ENCODE results near the gene TMTC2. TPM values are rescaled to one million over a fixed set of nuclear protein-coding genes. Genes with fewer than 3 reads are reported as not detected.

TMTC2 gene
- total and polyA plus RNA-seq, 2 donors (not counting 3 experiments of a cell fraction or from before 2014, with no cell fraction given), result 4.1 to 7.8 TPM

DNA sequence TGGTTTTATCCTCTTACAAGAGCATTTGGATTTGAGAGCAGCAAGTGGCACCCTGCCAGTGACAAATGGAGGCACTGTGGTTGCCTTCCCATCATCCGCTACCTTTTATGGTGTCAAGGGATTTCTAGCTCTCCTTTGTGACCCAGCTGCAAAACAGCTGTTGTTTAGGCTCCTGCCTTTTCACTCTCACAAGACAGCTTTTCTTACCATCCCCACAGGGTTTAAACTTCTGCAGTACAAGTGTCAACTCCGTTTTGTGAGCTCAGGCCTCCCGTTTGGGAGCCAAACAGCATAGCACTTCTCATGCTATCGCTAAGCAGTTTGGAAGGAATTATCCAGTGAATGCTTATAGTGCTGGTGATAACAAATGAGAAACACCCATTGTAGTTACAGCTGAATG lies 331.4 kb downstream of the TMTC2 start:
- BruUV-seq (replicated peaks), result no TSS peak
- DNase-seq (ENCODE audit: low read depth, low spot score) (no peak), FAIRE-seq (no peak)
- no peaks in the 10 kb centered on the region for H3K9me1 ChIP-seq (replicated peaks; ENCODE audit: control insufficient read depth, extremely low read depth, insufficient read depth, low read length)
- intact Hi-C loops (cut with micrococcal nuclease), result loop anchor here (5.0 kb wide), 1 partner anchor 331 kb away; the partner anchor contains the start of gene TMTC2
- dilution Hi-C loops (cut with MboI; ENCODE audit: extremely low pct_ligation_motif_present, low sequenced_read_pairs), result no loop called here
- H3K9ac ChIP-seq (replicated peaks; ENCODE audit: extremely low read depth, insufficient read depth, low read length), result no peak overlapping the region
- no peak overlapping the region for H3K27ac ChIP-seq (ENCODE audit: insufficient read depth, low read depth, low read length)
- peaks cover 11% of the 10 kb centered on the region for H3K4me1 ChIP-seq (ENCODE audit: control insufficient read depth, extremely low read depth, insufficient read depth, low read length)
- H3K27me3 ChIP-seq (ENCODE audit: control insufficient read depth in 2 of 2, insufficient read depth in 2 of 2, low read length in 2 of 2), result no peaks in the 10 kb centered on the region
- ChIA-PET CTCF (interaction anchor here (1.0 kb wide), 1 partner anchor 13 kb away, joined by 3 read pairs; no protein-coding TSS in a partner anchor), POLR2A (no interaction called here)
- H3K9me3 ChIP-seq (replicated peaks; ENCODE audit: control insufficient read depth, insufficient read depth, low read length), result no peaks in the 10 kb centered on the region
- no peak overlapping the region for H2AFZ ChIP-seq (ENCODE audit: low read depth, low read length)
- no peaks in the 10 kb centered on the region for H3K36me3 ChIP-seq (ENCODE audit: control insufficient read depth in 2 of 2, extremely low read depth in 1 of 2, insufficient read depth in 2 of 2, low read length in 2 of 2)
- H3K4me3 ChIP-seq (replicated peaks in 1 of 3; ENCODE audit: insufficient read depth in 1 of 3, low read depth in 1 of 3, low read length in 3 of 3), result no peak overlapping the region
- H3K4me2 ChIP-seq (ENCODE audit: insufficient read depth, low read length), result no peak overlapping the region
- TF ChIP-seq, protein P1, sequence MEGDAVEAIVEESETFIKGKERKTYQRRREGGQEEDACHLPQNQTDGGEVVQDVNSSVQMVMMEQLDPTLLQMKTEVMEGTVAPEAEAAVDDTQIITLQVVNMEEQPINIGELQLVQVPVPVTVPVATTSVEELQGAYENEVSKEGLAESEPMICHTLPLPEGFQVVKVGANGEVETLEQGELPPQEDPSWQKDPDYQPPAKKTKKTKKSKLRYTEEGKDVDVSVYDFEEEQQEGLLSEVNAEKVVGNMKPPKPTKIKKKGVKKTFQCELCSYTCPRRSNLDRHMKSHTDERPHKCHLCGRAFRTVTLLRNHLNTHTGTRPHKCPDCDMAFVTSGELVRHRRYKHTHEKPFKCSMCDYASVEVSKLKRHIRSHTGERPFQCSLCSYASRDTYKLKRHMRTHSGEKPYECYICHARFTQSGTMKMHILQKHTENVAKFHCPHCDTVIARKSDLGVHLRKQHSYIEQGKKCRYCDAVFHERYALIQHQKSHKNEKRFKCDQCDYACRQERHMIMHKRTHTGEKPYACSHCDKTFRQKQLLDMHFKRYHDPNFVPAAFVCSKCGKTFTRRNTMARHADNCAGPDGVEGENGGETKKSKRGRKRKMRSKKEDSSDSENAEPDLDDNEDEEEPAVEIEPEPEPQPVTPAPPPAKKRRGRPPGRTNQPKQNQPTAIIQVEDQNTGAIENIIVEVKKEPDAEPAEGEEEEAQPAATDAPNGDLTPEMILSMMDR (IDR thresholded peaks at IDR 0.05; ENCODE audit: extremely low read depth in 1 of 2, insufficient read depth in 1 of 2, low read depth in 1 of 2, low read length in 2 of 2), result no peak
- TF ChIP-seq FOS (IDR thresholded peaks at IDR 0.05; ENCODE audit: borderline replicate concordance, insufficient read depth, low read length) (no peak), JUN (IDR thresholded peaks at IDR 0.05; ENCODE audit: borderline replicate concordance, insufficient read depth, insufficient read length, low read depth) (no peak), EZH2 (IDR thresholded peaks at IDR 0.05; ENCODE audit: borderline replicate concordance, low read depth, low read length, severe bottlenecking) (no peak), POLR2A (IDR thresholded peaks at IDR 0.05; ENCODE audit: low read depth, low read length) (no peak), GATA2 (IDR thresholded peaks at IDR 0.05; ENCODE audit: insufficient read depth, insufficient read length, low read depth, low read length) (no peak), POLR2AphosphoS5 (IDR thresholded peaks at IDR 0.05; ENCODE audit: insufficient read depth, low read depth, low read length) (no peak)
- H3K79me2 ChIP-seq (ENCODE audit: control insufficient read depth, insufficient read depth, low read length), result no peaks in the 10 kb centered on the region
- no peaks in the 10 kb centered on the region for H4K20me1 ChIP-seq (replicated peaks; ENCODE audit: control insufficient read depth, extremely low read depth, insufficient read depth, low read length)
